HEK293T (cell line): ENCODE results near the gene NIBAN1.

Source experiments
- CTCF ChIA-PET: fragments of 350-600 bp; formaldehyde crosslinking; extraction: SDS; loops from one replicate; lab custom pipeline; 2021; ENCODE audit warnings: antibody characterized with exemption, inconsistent platforms; lab: Yijun Ruan, JAX
- POLR2A ChIA-PET: fragments of 350-600 bp; formaldehyde crosslinking; extraction: SDS; loops from one replicate; lab custom pipeline; 2020; ENCODE audit warnings: antibody characterized with exemption, inconsistent platforms; lab: Yijun Ruan, JAX
- DNase-seq: peaks from one replicate; pipeline ENCODE4 v3.0.0; 2012; ENCODE audit warnings: mixed read lengths; ENCODE audit errors: extremely low spot score
- ARNT ChIP-seq: fragments of 450-650 bp; IDR thresholded peaks from 2 replicates; pipeline ENCODE4 v1.6.1; 2017; ENCODE audit warnings: mild to moderate bottlenecking
- BHLHE40 ChIP-seq: fragments of 450-650 bp; IDR thresholded peaks from 2 replicates; pipeline ENCODE4 v1.6.1; 2016; ENCODE audit warnings: mild to moderate bottlenecking, moderate library complexity, borderline replicate concordance
- CTBP1 ChIP-seq: fragments of 450-650 bp; IDR thresholded peaks from 2 replicates; pipeline ENCODE4 v1.6.1; 2016; ENCODE audit warnings: borderline replicate concordance
- ELF4 ChIP-seq: fragments of 450-650 bp; IDR thresholded peaks from 2 replicates; pipeline ENCODE4 v1.6.1; 2017; ENCODE audit warnings: antibody characterized with exemption
- FOXA1 ChIP-seq: fragments of 450-650 bp; IDR thresholded peaks from 2 replicates; pipeline ENCODE4 v1.6.1; 2016; ENCODE audit warnings: mild to moderate bottlenecking
- FOXK2 ChIP-seq: fragments of 450-650 bp; IDR thresholded peaks from 2 replicates; pipeline ENCODE4 v1.6.1; 2016; ENCODE audit warnings: mild to moderate bottlenecking
- FOXM1 ChIP-seq: fragments of 450-650 bp; IDR thresholded peaks from 2 replicates; pipeline ENCODE4 v1.6.1; 2017; ENCODE audit warnings: mild to moderate bottlenecking, borderline replicate concordance
- HDGF ChIP-seq: fragments of 450-650 bp; IDR thresholded peaks from 2 replicates; pipeline ENCODE4 v1.6.1; 2017; ENCODE audit warnings: antibody characterized with exemption, borderline replicate concordance
- L3MBTL2 ChIP-seq: fragments of 450-650 bp; conservative IDR thresholded peaks from 2 replicates; pipeline ENCODE4 v1.6.1; 2016; ENCODE audit warnings: mild to moderate bottlenecking
- LEF1 ChIP-seq: fragments of 450-650 bp; IDR thresholded peaks from 2 replicates; pipeline ENCODE4 v1.6.1; 2017; ENCODE audit warnings: mild to moderate bottlenecking, borderline replicate concordance
- NFRKB ChIP-seq: fragments of 450-650 bp; IDR thresholded peaks from 2 replicates; pipeline ENCODE4 v1.6.1; 2016; ENCODE audit warnings: mild to moderate bottlenecking, moderate library complexity
- SP1 ChIP-seq: fragments of 450-650 bp; IDR thresholded peaks from 2 replicates; pipeline ENCODE4 v1.6.1; 2017
- SUZ12 ChIP-seq: fragments of 450-650 bp; IDR thresholded peaks from 2 replicates; pipeline ENCODE4 v1.6.1; 2016; ENCODE audit warnings: mild to moderate bottlenecking
- TARDBP ChIP-seq: fragments of 450-650 bp; IDR thresholded peaks from 2 replicates; pipeline ENCODE4 v1.6.1; 2016
- ZNF384 ChIP-seq: fragments of 450-650 bp; IDR thresholded peaks from 2 replicates; pipeline ENCODE4 v1.6.1; 2016
- TF ChIP-seq, protein P1 (sequence below): fragments of 450-650 bp; IDR thresholded peaks from 2 replicates; pipeline ENCODE4 v1.6.1; 2016

NIBAN1 gene

GRCh38 chr1:184990204-184990603 is 15.9 kb upstream of the NIBAN1 start:
- TF ChIP-seq SP1, result no peak
- TF ChIP-seq SUZ12, result no peak
- no peak for TF ChIP-seq ELF4
- TF ChIP-seq ARNT, result no peak
- CTCF ChIA-PET, result no interaction called here
- POLR2A ChIA-PET, result no interaction called here
- no peak for DNase-seq

DNA sequence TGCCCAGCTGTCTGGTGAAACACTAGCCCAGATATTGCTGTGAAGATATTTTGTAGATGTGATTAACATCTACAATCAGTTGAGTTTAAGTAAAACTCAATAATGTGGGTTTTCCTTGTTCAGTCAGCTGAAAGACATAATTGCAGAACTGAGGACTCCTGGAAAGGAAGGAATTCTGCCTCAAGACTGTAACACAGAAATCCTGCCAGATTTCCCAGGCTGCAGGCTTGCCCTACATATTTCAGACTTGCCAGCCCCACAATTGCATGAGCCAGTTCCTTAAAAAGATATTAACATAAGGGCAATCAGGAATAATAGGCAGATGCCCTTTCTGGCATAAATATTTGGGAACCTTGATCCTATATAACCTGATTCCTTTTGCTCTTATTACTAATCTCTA is 14.2 kb upstream of the NIBAN1 start:
- DNase-seq, result no peak
- TF ChIP-seq, protein P1, sequence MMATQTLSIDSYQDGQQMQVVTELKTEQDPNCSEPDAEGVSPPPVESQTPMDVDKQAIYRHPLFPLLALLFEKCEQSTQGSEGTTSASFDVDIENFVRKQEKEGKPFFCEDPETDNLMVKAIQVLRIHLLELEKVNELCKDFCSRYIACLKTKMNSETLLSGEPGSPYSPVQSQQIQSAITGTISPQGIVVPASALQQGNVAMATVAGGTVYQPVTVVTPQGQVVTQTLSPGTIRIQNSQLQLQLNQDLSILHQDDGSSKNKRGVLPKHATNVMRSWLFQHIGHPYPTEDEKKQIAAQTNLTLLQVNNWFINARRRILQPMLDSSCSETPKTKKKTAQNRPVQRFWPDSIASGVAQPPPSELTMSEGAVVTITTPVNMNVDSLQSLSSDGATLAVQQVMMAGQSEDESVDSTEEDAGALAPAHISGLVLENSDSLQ, result no peak
- TF ChIP-seq ARNT (no peak), CTBP1 (no peak), TARDBP (no peak), BHLHE40 (no peak), NFRKB (no peak), FOXM1 (no peak), FOXK2 (no peak), HDGF (no peak), LEF1 (no peak), SUZ12 (no peak), L3MBTL2 (no peak), ZNF384 (no peak), FOXA1 (no peak)
- POLR2A ChIA-PET, result no interaction called here
- CTCF ChIA-PET, result no interaction called here

DNA sequence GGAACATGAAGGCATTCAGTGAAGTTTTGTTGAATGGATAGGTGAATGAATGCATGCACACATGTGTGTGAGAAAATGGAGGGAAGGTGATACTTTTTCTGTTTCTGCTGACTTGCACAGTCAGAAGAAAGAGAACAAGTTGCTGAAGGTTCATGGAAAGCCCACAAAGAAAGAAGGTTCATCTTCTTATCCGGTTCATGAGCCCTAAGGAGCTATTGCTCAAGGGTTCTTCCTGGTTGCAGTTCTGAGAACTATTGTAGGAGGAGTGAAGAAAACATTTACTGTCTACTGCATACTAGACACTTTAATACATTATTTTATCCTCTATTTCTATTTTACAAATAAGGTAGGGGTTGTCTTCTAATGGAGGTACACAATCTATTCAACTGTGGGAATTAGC is 13.4 kb upstream of the NIBAN1 start:
- ChIA-PET CTCF (interaction anchor here (0.6 to 1.5 kb wide), 4 partner anchors 22 to 209 kb away, joined by 3 to 4 read pairs (median 3); no protein-coding TSS in a partner anchor), POLR2A (no interaction called here)
- TF ChIP-seq, protein P1, result no peak
- DNase-seq, result no peak

- ChIA-PET CTCF (interaction anchor here (0.6 to 1.5 kb wide), 2 partner anchors 85 to 181 kb away, joined by 3 to 6 read pairs; no protein-coding TSS in a partner anchor), POLR2A (no interaction called here)
- no peak for TF ChIP-seq FOXM1
- no peak for TF ChIP-seq FOXK2
- no peak for TF ChIP-seq SUZ12
- no peak for TF ChIP-seq LEF1
- TF ChIP-seq TARDBP, result no peak
- no peak for TF ChIP-seq BHLHE40
- TF ChIP-seq ARNT, result no peak
- no peak for DNase-seq
Measured at GRCh38 chr1:184986250-184986649, 11.9 kb upstream of the NIBAN1 start.

GRCh38 chr1:184982002-184982954 is 8.0 kb upstream of the NIBAN1 start:
- TF ChIP-seq, protein P1, result no peak
- CTCF ChIA-PET, result interaction anchor here (0.6 to 3.1 kb wide), 5 partner anchors 47 to 385 kb away, joined by 3 to 25 read pairs (median 3); no protein-coding TSS in a partner anchor
- peak; percentile 73 for DNase-seq
- POLR2A ChIA-PET, result interaction anchor here (1.0 to 1.2 kb wide), 2 partner anchors 10 to 177 kb away, joined by 3 read pairs; no protein-coding TSS in a partner anchor

GRCh38 chr1:184980726-184981125 is 6.4 kb upstream of the NIBAN1 start:
- no peak for TF ChIP-seq HDGF
- no peak for TF ChIP-seq LEF1
- no peak for TF ChIP-seq FOXM1
- TF ChIP-seq SP1, result no peak
- TF ChIP-seq ZNF384, result no peak
- TF ChIP-seq ELF4, result no peak
- no peak for TF ChIP-seq CTBP1
- no peak for TF ChIP-seq SUZ12
- TF ChIP-seq, protein P1, result no peak
- no peak for TF ChIP-seq TARDBP
- no peak for TF ChIP-seq NFRKB
- no peak for TF ChIP-seq FOXA1
- no peak for TF ChIP-seq BHLHE40
- TF ChIP-seq L3MBTL2, result no peak
- POLR2A ChIA-PET, result no interaction called here
- CTCF ChIA-PET, result interaction anchor here (3.1 kb wide), 1 partner anchor 174 kb away, joined by 25 read pairs; no protein-coding TSS in a partner anchor
- no peak for DNase-seq
